HG03045 (cell line): ENCODE measurements around the gene USP11.
"Not testable (repeated sequence)": the region's sequence is repeated elsewhere in the genome, so short reads cannot be mapped to it uniquely, and the experiment has no call there.

ENCODE experiments used
- ATAC-seq: cut with Tn5 transposase; IDR thresholded peaks from one replicate; pipeline ENCODE4 v1.9.1; 2021; ENCODE audit warnings: mild to moderate bottlenecking, moderate library complexity; ENCODE audit not compliant: unreplicated experiment

The USP11 gene

DNA sequence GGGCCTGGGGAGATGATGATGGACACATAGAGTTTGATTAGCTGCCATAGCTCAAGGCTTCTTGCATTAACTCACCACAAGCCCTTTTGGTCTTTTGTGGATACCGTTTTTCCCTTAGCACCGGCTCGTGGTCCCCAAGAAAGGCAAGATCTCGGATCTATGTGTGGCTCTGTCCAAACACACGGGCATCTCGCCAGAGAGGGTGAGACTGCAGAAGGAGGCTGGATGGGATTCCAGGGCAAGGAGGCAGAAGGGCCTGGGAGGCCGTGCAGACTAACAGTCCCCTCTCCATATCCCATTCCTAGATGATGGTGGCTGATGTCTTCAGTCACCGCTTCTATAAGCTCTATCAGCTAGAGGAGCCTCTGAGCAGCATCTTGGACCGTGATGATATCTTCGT lies 9.5 kb downstream of the USP11 start:
- no peak for ATAC-seq

DNA sequence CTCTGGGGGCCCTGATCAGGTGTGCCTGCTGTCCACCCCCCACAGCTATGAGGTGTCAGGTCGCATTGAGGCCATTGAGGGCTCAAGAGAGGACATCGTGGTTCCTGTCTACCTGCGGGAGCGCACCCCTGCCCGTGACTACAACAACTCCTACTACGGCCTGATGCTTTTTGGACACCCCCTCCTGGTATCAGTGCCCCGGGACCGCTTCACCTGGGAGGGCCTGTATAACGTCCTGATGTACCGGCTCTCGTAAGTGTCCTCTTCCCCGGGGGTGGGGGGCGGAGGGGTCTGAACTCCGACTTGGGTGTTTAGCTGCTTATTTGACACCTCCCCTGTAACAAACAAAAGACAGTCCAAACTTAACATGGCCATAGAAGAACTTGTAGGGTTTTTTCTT lies 10.5 kb downstream of the USP11 start:
- ATAC-seq = no peak

DNA sequence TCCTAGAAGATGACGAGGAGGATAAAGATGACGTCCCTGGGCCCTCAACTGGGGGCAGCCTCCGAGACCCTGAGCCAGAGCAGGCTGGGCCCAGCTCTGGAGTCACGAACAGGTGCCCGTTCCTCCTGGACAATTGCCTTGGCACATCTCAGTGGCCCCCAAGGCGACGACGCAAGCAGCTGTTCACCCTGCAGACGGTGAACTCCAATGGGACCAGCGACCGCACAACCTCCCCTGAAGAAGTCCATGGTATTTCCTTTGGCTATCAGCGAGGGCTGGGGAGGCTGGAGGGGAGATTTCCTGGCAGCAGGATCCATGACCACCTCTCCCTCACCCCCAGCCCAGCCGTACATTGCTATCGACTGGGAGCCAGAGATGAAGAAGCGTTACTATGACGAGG lies 11.9 kb downstream of the USP11 start:
- no peak for ATAC-seq

DNA sequence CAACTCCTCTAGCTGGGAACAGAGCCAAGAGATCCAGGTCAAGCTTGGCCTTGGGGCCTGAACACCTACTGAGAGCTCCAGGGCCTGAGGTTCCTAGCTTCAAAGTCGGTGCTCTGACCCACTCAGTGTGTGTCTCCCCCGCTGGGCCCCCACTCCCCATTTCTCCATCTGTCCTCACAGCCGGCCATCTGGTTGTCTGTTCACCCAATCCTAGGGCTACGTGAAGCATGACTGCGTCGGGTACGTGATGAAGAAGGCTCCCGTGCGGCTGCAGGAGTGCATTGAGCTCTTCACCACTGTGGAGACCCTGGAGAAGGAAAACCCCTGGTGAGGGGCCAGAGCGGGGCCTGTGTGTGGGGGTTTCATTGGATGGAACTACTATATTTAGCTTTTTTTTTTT lies 12.3 kb downstream of the USP11 start:
- no peak for ATAC-seq

DNA sequence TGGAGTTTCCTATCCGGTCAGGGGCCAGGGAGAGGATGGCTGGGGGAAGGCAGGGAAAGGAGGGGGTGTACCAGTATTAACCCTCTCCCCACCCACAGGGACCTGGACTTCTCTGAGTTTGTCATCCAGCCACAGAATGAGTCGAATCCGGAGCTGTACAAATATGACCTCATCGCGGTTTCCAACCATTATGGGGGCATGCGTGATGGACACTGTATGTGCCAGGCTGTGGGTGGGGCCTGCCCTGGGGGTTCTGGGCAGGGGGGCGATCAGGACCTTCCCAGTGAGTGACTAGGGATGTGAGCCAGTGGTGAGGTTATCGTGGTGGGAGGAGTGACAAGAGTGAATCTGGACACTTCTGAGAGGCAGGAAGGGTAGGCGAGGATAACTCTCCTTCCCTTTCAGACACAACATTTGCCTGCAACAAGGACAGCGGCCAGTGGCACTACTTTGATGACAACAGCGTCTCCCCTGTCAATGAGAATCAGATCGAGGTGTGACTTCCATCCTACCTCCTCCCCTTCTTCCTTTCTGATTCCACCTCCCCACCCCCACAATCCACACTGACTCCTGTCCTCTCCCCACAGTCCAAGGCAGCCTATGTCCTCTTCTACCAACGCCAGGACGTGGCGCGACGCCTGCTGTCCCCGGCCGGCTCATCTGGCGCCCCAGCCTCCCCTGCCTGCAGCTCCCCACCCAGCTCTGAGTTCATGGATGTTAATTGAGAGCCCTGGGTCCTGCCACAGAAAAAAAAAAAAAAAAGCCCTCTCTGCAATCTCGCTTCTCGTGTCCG lies 14.6 kb downstream of the USP11 start:
- ATAC-seq = no peak

DNA sequence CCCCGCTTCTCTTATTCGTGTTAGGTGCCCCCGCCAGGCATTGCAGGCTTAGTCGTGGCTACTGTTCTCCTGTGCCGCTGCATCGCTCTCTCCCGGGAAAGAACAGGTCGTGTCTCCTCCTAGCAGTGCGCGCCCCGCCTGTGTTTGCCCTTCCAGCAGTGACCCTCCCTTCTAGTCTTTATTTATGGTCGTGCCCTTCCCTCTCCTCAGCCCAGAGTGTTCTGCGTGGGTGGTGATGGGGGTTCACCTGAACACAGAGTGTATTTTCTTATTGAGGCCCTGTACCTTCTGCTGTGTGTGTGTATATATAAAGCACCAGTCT lies 15.2 kb downstream of the USP11 start:
- no peak for ATAC-seq

DNA sequence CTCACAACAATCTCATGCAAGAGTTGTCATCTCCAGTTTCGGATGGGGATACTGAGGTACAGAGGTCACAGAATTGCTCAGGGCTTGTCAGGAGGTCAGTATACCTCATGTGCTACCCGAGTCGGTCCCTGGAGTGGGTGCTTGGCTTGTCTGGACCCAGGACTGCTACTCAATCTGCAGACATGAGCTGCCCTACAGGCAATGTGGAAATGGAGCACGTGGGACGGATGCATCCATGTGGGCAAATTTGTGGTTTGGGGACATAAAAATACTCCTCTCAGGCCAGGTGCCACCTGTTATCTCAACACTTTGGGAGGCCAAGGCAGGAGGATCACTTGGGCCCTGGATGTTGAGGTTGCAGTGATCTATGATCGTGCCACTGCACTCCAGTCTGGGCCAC lies 15.8 kb downstream of the USP11 start:
- no peak for ATAC-seq

DNA sequence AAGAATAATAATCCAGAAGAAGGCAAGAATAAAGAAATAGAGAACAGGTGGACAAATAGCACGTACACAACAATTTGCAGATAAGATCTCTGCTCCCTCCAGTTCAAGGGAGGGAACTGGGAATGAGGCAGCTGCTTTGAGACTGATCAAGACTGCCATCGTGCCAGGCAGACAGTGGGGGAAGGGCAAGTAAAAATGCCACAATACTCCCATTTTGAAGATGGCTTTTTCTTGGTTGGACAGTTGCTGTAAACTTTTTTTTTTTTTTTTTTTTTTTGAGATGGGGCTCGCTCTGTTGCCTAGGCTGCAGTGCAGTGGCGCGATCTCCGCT lies 17.2 kb downstream of the USP11 start:
- no peak for ATAC-seq

DNA sequence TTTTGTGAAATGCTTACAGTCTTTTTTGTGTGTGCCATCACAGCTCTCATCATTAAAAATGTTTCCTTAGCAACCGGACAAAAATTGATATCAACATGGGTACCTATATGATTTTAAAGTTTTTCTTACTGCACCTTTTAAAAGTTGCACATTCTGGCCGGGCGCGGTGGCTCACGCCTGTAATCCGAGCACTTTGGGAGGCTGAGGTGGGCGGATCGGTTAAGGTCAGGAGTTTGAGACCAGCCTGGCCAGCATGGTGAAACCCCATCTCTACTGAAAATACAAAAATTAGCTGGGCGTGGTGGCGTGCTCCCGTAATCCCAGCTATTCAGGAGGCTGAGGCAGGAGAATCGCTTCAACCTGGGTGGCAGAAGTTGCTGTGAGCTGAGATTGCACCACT lies 24.8 kb downstream of the USP11 start:
- ATAC-seq = not testable (repeated sequence)

DNA sequence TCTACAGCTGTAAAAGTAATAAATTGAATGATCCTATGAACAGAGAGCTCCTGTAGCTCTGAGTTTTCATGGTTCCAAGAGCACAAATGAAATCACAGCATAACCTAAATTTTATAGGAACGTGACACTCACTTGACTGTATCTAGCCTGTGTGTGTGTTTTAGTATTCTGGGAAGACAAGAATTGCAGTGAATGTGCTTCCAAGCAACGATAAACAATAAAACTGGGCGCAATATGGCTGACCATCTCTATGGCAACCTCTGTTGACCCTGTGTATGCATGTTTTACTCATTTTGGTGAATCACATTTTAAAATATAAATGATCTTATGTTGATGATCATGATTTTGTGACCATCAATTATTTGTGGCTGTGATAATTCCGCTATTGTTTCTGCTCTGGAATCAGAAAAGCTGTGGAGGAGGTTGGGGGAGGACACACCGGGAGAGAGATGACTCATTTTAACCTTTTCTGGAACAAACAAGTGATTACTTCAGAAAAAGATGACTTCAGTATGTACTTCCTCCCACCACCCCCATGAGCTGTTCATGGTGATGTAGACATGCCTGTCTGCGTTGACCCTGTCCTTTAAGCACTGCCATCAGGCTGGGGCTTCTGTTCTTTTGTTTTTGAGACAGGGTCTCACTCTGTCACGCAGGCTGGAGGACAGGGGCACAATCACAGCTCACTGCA lies 31.8 kb downstream of the USP11 start:
- no peak for ATAC-seq

DNA sequence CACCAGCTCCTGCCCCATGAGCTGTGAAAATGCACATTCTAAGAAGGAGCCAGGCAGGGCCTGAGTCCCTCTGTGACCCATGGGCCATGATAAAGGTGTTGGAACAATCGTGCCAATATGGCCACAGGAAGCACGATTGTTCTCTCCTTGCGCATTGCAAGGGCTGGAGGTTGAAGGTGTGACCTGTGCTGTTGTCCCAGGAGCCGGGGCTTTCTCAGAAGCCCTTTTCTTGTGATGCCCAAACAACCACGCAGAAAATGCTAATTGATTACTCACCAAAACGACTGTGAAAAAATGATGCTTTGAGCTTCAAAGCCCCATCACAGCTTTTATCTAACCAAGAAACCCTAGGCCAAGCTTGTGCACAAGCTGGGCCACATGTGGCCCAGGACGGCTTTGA lies 33.8 kb downstream of the USP11 start:
- ATAC-seq = no peak

DNA sequence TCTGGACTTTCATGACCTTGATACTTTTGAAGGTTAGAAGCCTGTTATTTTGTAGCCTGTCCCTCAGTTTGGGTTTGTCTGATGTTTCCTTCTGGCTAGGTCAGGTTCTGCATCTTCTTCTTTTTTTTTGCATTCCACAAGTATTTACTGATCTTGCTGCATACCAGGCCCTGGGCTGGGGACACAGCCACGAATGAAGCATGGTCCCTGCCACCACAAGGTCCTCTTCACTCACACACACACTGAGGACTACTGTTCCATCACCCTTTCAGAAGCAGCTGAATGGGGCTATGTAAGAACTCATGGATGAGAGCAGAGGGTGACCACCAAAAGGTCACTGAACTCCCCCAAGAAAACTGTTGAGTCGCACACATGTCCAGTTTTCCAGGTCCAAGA lies 39.2 kb downstream of the USP11 start:
- ATAC-seq = no peak

DNA sequence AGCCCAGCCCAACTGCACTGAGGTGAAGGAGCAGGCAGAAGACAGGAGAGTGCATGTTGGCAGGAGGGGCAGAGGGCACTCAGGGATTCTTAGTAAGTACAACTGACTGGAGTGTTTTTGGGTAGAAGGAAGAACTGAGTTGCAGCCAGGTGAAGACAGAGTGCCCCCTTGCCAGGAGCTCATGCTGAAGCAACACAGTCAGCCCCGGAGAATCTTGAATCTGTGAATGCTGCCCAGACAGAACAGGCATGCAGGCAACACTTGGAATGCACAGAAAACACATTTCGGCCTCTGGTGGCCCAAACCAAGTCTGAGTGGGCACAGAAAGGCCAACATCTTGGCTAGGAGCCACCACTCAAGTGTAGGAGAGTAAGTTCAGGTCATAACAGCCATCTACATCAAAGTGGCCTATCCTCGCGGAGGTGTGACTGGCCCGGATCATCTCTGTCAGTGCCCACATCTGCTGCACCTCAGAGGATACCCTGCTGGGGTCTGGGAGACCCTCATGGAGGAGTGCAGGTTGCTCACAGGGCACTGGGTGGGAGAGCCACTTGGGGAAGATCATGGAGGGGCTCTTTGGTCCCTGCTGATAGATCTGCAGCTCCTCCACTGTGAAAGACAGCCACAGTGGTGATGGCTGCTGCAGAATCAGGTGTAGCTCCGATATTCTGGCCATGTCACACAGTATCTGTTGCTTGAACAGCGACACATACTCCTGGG lies 40.4 kb downstream of the USP11 start:
- no peak for ATAC-seq

DNA sequence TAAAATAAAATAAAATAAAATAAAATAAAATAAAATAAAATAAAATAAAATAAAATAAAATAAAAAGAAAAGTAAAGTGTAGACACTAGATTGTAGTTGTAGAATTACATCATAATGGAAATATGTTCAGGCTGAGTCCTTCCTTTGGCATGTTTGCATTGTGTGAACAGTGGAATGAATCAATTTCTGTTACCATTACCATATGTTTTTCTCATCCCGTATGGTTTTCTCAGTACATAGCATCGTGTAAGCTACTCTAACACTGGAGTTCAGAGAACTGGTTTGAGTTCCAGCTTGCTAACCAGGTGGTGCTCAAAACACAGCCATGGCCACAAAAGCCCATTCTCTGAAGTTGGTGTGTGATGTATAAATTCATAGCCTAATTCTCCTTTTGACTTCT lies 45.9 kb downstream of the USP11 start:
- ATAC-seq = no peak

DNA sequence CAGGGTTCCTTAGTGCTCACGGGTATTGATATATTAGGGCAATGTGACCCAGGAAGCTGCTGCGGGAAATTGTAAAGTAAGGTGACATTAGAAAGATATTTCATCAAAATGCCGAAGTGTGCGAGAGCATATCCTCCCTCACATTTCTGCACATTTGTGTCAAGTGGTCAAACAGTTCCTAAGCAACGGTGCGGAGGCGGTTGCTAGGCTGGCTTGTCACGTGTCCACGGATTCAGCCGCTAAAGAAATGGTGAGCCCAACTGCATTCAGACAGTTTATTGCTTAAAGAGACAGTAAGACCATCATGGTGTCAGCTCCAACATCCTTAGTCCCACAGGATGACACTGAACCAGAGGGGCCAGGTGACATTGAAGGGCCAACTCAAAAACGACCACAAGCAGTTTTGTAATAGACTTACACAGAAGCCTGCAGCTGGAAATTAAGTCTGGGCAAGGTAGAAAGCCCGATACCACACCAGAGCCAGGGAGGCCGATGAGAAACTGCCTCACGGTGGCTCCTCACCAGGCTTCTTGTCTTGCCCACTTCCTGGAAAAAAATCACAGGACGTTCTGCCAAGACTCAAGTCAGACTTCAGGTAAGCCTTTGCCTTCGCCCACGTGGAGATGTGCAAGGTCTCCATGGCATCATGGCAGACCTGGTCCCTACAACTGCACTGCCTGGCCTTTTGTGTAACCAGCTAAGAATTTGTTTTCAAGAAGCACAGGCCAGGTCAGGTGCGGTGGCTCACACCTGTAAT lies 50.4 kb downstream of the USP11 start:
- no peak for ATAC-seq

DNA sequence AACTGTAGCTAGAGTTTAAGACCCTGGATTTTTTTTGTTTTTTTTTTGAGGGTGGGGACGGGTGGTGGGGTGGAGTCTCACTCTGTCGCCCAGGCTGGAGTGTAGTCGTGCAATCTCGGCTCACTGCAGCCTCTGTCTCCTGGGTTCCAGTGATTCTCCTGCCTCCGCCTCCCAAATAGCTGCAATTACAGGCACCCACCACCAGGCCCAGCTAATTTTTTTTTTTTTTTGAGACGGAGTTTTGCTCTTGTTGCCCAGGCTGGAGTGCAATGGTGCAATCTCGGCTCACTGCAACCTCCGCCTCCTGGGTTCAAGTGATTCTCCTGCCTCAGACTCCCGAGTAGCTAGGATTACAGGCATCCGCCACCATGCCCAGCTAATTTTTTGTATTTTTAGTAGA lies 51.8 kb downstream of the USP11 start:
- ATAC-seq = not testable (repeated sequence)

DNA sequence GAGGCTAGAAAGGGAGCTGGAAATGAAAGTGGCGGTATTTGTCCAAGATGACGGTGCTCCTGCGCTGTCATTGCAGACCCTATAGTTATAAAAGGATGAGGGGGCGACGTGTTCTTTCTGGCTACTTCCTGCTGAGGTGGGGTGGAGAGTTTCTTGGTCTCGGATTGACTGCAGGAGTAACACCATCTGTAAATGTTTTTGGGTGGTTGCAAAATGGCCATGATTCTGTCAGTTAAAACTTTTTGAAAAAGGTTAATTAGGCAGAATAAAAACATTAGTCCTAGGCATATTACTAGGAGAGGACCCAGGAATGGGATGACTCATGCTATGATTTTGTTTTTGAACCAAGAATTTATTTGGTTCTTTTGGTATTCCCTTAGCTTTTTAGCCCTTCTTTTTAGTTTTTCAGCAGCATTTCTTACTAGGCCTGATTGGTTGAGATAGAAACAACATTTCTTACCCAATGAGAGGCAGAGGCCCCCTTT lies 53.1 kb downstream of the USP11 start:
- no peak for ATAC-seq

DNA sequence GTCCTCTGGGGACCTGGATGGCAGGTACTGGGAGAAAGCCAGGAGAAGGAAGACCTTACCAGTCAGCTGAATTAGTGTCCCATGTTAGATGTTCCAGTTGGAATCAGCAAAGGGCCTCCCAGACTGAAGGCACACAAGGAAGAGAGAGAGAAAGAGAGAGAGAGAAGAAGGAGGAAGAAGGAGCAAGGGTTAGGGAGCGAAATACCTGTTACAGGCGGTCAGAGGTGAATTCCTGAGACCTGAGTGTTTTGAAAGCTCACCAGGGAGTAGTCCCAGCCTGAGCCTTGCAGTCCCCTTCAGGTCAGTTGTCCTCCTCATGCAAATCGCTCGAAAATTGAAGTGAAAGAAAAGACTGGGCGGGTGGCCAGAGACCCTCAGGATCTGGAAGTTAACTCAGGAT lies 60.3 kb downstream of the USP11 start:
- no peak for ATAC-seq

DNA sequence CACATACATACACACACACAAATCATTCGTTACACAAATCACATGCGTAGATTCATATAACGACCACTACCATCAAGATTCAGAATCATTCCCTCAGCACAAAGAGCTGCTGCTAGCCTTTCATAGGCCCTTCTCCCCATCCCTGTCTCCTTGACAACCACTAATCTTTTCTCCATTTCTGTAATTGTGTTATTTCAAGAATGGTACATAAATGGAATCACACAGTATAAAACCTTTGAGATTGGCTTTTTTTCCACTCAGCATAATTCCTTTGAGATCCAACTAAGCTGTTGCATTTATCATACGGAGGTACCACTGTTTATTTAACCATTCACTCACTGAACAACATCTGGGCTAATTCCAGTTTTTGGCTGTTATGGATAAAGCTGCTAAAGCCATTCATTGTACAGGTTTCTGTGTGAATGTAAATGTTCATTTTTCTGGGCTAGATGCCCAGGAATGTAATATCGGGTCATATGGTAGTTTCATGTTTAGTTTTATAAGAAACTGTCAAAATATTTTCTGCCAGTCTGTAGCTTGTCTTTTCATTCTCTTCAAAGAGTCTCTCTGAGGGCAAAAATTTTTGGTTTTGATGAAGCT lies 64.1 kb downstream of the USP11 start:
- ATAC-seq = no peak

DNA sequence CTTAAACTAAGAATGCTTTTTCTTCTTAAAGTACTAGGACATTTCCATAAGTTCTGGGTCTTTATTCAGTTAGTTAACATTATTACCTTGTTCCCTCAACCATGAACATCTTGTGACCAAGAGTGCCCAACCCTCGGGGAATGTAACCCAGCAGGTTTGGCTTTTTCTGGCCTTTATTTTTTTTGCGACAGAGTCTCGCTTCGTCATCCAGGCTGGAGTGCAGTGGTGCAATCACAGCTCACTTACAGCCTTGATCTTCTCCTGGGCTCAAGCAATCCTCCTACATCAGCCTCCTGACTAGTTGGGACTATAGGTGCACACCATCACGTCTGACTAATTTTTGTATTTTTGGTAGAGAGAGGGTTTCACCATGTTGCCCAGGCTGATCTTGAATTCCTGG lies 65.1 kb downstream of the USP11 start:
- no peak for ATAC-seq
